Esophagus muscularis mucosa (tissue), 4 donors: ENCODE data around the gene CYYR1.

ENCODE experiments used
- EP300 ChIP-seq: sonication (generic); formaldehyde crosslinking; IDR thresholded peaks from one replicate; pipeline ENCODE4 v1.6.1; 2017; ENCODE audit warnings: antibody characterized with exemption
- POLR2A ChIP-seq: fragments of 450-650 bp; IDR thresholded peaks from one replicate; pipeline ENCODE4 v1.6.1; 2017; ENCODE audit warnings: antibody characterized with exemption, moderate library complexity, mild to moderate bottlenecking, low read depth
- TF ChIP-seq, protein P1 (sequence below), 3 experiments: fragments of 200-600 bp in 2 of 3; fragments of 450-650 bp in 1 of 3; sonication (generic) in 2 of 3; IDR thresholded peaks; one replicate each; pipeline ENCODE4 v1.5.1; 2017 to 2019; ENCODE audit warnings: antibody characterized with exemption in 3 of 3, mild to moderate bottlenecking in 2 of 3, moderate library complexity in 1 of 3

DNA sequence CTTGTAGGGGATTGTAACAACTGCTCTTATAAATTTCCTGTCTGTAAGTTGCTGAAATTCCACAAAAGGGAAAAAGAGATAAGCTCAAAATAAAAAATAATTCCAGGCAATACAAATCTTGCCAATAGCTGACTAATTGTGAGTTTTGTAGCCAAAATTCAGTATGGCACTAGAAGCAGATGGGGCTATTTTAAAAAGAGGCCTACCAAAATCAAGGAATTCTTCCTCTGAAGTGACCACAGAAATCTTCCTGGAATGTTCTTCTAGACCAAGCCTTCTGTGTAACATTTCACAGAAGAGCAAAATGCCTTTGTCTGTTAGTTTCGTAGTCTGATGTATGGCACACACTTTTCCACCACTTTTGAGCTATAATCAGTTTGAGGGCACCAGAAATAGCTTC lies 127.6 kb downstream of the CYYR1 start:
- TF ChIP-seq, protein P1, sequence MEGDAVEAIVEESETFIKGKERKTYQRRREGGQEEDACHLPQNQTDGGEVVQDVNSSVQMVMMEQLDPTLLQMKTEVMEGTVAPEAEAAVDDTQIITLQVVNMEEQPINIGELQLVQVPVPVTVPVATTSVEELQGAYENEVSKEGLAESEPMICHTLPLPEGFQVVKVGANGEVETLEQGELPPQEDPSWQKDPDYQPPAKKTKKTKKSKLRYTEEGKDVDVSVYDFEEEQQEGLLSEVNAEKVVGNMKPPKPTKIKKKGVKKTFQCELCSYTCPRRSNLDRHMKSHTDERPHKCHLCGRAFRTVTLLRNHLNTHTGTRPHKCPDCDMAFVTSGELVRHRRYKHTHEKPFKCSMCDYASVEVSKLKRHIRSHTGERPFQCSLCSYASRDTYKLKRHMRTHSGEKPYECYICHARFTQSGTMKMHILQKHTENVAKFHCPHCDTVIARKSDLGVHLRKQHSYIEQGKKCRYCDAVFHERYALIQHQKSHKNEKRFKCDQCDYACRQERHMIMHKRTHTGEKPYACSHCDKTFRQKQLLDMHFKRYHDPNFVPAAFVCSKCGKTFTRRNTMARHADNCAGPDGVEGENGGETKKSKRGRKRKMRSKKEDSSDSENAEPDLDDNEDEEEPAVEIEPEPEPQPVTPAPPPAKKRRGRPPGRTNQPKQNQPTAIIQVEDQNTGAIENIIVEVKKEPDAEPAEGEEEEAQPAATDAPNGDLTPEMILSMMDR (IDR thresholded peaks at IDR 0.05): no peak
- TF ChIP-seq POLR2A (no peak), EP300 (no peak)
